ENCODE data around the gene THUMPD3. TPM values are rescaled to one million over a fixed set of nuclear protein-coding genes. Genes with fewer than 3 reads are reported as not detected.

THUMPD3 gene
- total RNA-seq, 3 donors from 2014 or later (not counting 1 experiment from before 2014, with no cell fraction given) = 44.0 to 48.8 (median 46.3) TPM

GRCh38 chr3:9396301-9396631 is 33.4 kb downstream of the THUMPD3 start:
- under 1% methylated on average over 25 of the region's 25 CpGs for WGBS (ENCODE audit: insufficient coverage)
- Histone ChIP-seq H3K4me1 (ENCODE audit: control insufficient read depth, insufficient read depth, low read length) (peaks cover 25% of the 10 kb centered on the region), H3K27ac (ENCODE audit: low read length) (peak overlapping the region; percentile 96), H3K9me3 (ENCODE audit: control insufficient read depth, insufficient read depth, low read length) (no peaks in the 10 kb centered on the region), H3K36me3 (ENCODE audit: control insufficient read depth, insufficient read depth, low read length) (peaks cover 21% of the 10 kb centered on the region), H3K27me3 (ENCODE audit: control insufficient read depth, insufficient read depth, low read length) (no peaks in the 10 kb centered on the region), H3K4me3 (ENCODE audit: low read length) (peak overlapping the region; percentile 74)
- Mint-ChIP-seq H3K4me1 (peaks cover 64 to 74% of the 10 kb centered on the region in 2 donors), H3K9me3 (no peaks in the 10 kb centered on the region), H3K4me3 (peak overlapping the region; percentile 97), H3K36me3 (peaks cover 12% of the 10 kb centered on the region), H3K27me3 (ENCODE audit: low read depth in 2 of 2) (no peaks in the 10 kb centered on the region), H3K27ac (peak overlapping the region; percentile 99)
- ATAC-seq (peak; percentile 9 to 19 (median 12)), DNase-seq (peak in 1 of 2 donors; percentile 91)
- intact Hi-C loops (cut with micrococcal nuclease) = loop anchor here (1.0 to 5.0 kb wide), 3 partner anchors 34 to 336 kb away; partner anchors contain the start of genes BRPF1 and MTMR14
- TF ChIP-seq CTCF (IDR thresholded peaks at IDR 0.05) = no peak

DNA sequence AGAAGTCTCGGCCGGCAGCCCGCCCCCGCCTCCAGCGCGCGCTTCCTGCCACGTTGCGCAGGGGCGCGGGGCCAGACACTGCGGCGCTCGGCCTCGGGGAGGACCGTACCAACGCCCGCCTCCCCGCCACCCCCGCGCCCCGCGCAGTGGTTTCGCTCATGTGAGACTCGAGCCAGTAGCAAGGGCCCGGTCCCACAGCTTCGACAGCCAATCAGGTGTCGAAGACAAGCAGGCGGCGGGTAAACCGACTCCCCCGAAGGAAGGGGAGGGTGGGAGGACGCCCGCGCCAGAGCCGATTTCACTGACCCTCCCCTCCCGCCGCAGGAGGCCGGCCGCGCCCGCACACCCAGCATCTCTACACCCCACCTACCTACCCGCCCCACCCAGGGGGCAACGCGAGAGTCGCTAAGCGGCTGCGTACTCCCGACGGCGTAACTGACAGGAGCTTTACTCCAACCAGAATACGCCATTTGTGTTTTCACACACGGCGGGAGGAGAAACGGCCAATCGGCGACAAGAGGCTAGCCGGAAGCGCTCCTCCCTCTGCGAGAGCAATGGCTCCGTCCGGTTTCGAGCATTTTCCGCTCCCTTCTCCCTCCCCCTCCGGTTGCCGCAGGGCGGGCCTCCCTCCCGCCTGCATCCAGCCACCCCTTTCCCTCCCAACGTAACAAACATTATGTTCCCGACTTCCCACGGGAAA is 33.9 kb downstream of the THUMPD3 start:
- Mint-ChIP-seq H3K4me3 (peak overlapping the region; percentile 97), H3K4me1 (peaks cover 64 to 73% of the 10 kb centered on the region in 2 donors), H3K27ac (peak overlapping the region; percentile 99), H3K9me3 (no peaks in the 10 kb centered on the region), H3K27me3 (ENCODE audit: low read depth in 2 of 2) (no peaks in the 10 kb centered on the region), H3K36me3 (peaks cover 7% of the 10 kb centered on the region)
- intact Hi-C loops (cut with micrococcal nuclease) = loop anchor here (1.0 to 5.0 kb wide), 3 partner anchors 34 to 336 kb away; partner anchors contain the start of genes BRPF1 and MTMR14
- DNase-seq (peak; percentile 99 to 100), ATAC-seq (peak; percentile 66 to 86 (median 72))
- H3K4me3 ChIP-seq (ENCODE audit: low read length) = peak overlapping the region; percentile 74
- WGBS (ENCODE audit: insufficient coverage) = under 1% methylated on average over 69 of the region's 71 CpGs
- H3K36me3 ChIP-seq (ENCODE audit: control insufficient read depth, insufficient read depth, low read length) = peaks cover 16% of the 10 kb centered on the region
- H3K27ac ChIP-seq (ENCODE audit: low read length) = peak overlapping the region; percentile 96
- peaks cover 25% of the 10 kb centered on the region for H3K4me1 ChIP-seq (ENCODE audit: control insufficient read depth, insufficient read depth, low read length)
- no peak for TF ChIP-seq CTCF (IDR thresholded peaks at IDR 0.05)
- no peaks in the 10 kb centered on the region for H3K9me3 ChIP-seq (ENCODE audit: control insufficient read depth, insufficient read depth, low read length)
- no peaks in the 10 kb centered on the region for H3K27me3 ChIP-seq (ENCODE audit: control insufficient read depth, insufficient read depth, low read length)

DNA sequence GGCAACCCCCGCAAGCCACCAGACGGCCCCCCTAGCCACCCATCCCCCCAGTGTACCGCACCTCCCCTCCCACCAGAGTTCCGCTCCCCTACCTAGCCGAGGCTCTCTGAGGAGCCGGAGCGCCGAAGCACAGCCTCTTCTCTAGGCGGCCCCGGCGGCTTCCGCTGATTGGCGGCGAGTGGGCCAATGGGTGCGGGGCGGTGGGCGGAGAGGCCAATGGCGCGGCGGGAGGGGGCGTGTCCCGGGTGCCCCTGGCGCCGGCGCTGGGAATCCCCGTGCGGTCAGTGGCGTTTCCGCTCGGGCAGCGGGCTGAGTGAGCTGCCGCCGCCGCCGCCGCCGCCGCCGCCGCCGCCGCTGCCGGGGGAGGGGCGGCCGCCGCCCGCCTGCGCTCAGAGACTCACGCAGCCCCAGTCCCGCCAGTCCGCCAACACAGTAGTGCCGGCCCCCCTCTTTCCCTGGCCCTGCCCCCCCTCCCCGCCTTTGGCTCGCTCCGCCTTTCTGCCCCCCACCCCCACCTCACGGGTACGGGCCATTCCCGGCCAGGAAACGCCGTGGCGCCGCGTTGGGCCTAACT is 34.6 kb downstream of the THUMPD3 start, which contains the start of gene SETD5:
Gene SETD5, plus strand, starts transcription at position 284 of the 574 bp plus-strand sequence. CDS start 31,324 bp downstream, outside the sequence.
- DNase-seq = peak; percentile 98 to 100
- Mint-ChIP-seq H3K36me3 (peaks cover under 1% of the 10 kb centered on the region), H3K9me3 (no peaks in the 10 kb centered on the region), H3K27me3 (ENCODE audit: low read depth in 2 of 2) (no peaks in the 10 kb centered on the region), H3K4me1 (peaks cover 64 to 73% of the 10 kb centered on the region in 2 donors), H3K27ac (peak within 1 kb of the TSS; percentile 99), H3K4me3 (peak within 1 kb of the TSS; percentile 98)
- WGBS (ENCODE audit: insufficient coverage) = 0% methylated on average over 60 of the region's 63 CpGs
- H3K4me1 ChIP-seq (ENCODE audit: control insufficient read depth, insufficient read depth, low read length) = peaks cover 25% of the 10 kb centered on the region
- peak within 1 kb of the TSS; percentile 96 for H3K27ac ChIP-seq (ENCODE audit: low read length)
- no peaks in the 10 kb centered on the region for H3K9me3 ChIP-seq (ENCODE audit: control insufficient read depth, insufficient read depth, low read length)
- intact Hi-C loops (cut with micrococcal nuclease) = loop anchor here (5.0 kb wide), 1 partner anchor 335 kb away; the partner anchor contains the start of gene BRPF1
- H3K4me3 ChIP-seq (ENCODE audit: low read length) = peak within 1 kb of the TSS; percentile 77
- H3K27me3 ChIP-seq (ENCODE audit: control insufficient read depth, insufficient read depth, low read length) = no peaks in the 10 kb centered on the region
- peaks cover 11% of the 10 kb centered on the region for H3K36me3 ChIP-seq (ENCODE audit: control insufficient read depth, insufficient read depth, low read length)
- no peak for TF ChIP-seq CTCF (IDR thresholded peaks at IDR 0.05)
- ATAC-seq = peak; percentile 60 to 82 (median 66)
